Peyer's patch (tissue), 4 donors: ENCODE results near the gene PRELID2.

ENCODE experiments used
- POLR2A ChIP-seq, 2 donors: fragments of 450-650 bp; IDR thresholded peaks; one replicate each; pipeline ENCODE4 v1.5.1; 2017; ENCODE audit warnings: antibody characterized with exemption in 2 of 2, mild to moderate bottlenecking in 2 of 2, moderate library complexity in 2 of 2
- TF ChIP-seq, protein P1 (sequence below), 6 experiments: fragments of 450-650 bp in 4 of 6; fragments of 200-600 bp in 2 of 6; sonication (generic) in 1 of 6; IDR thresholded peaks; one replicate each; pipeline ENCODE4 v1.5.1; 2017 to 2019; ENCODE audit warnings: antibody characterized with exemption in 6 of 6, mild to moderate bottlenecking in 3 of 6, moderate library complexity in 1 of 6

DNA sequence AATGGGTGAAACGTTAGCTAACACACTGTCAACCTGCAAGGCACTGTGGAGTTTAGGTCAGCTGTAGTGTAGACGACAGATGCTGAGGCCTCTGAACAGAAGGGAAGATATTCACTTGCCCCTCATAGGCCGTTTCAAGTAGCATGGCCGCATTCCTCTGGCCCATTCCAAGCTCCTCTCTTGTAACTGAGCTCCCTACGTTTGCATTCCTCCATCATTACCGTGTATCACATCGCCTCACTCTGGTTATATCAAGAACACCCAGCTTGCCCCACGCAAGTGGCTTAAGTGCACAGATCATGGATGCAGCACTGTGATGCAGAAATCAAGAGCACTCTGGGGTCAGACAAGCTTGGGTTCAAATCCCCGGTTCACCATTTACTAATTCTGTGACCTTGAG lies 43.3 kb downstream of the PRELID2 start:
- TF ChIP-seq, protein P1, sequence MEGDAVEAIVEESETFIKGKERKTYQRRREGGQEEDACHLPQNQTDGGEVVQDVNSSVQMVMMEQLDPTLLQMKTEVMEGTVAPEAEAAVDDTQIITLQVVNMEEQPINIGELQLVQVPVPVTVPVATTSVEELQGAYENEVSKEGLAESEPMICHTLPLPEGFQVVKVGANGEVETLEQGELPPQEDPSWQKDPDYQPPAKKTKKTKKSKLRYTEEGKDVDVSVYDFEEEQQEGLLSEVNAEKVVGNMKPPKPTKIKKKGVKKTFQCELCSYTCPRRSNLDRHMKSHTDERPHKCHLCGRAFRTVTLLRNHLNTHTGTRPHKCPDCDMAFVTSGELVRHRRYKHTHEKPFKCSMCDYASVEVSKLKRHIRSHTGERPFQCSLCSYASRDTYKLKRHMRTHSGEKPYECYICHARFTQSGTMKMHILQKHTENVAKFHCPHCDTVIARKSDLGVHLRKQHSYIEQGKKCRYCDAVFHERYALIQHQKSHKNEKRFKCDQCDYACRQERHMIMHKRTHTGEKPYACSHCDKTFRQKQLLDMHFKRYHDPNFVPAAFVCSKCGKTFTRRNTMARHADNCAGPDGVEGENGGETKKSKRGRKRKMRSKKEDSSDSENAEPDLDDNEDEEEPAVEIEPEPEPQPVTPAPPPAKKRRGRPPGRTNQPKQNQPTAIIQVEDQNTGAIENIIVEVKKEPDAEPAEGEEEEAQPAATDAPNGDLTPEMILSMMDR (IDR thresholded peaks at IDR 0.05) = no peak
- no peak for TF ChIP-seq POLR2A (IDR thresholded peaks at IDR 0.05)
